ENCODE measurements around the gene GUCY1B1.

The GUCY1B1 gene

DNA sequence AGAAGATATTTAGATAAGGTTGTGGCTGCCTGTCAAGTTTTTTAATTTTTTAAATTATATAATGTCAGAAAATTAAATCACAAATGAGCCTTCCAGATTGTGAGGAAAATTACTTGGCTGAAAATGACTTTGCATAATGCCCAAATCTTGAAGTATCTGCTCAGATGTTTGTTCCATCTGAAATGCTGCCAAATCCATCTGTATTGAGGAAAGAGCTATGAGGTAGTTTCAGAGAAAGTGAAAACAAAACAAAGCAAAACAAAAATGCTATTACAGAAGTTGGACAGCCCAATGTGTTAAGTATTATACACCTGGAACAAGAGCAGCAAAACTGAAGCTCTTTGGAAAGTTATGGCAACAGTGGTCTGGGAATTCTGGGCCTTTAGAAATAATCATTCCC lies 23.3 kb upstream of the GUCY1B1 start:
- Histone ChIP-seq H3K9me3 (no peaks in the 10 kb centered on the region), H3K27me3 (no peaks in the 10 kb centered on the region), H3K4me1 (peaks cover 0 to 5% (median 1%) of the 10 kb centered on the region in 4 donors), H3K27ac (no peak overlapping the region), H3K4me3 (no peak overlapping the region), H3K36me3 (peaks cover 0 to under 1% (median 0%) of the 10 kb centered on the region in 3 donors)
- TF ChIP-seq CTCF (IDR thresholded peaks at IDR 0.05), result no peak
- DNase-seq, result no peak
- intact Hi-C loops (cut with DNase I; ENCODE audit: low total_unique reads), result no loop called here

- Histone ChIP-seq H3K9me3 (no peaks in the 10 kb centered on the region), H3K4me1 (peaks cover 0 to 5% (median 1%) of the 10 kb centered on the region in 4 donors), H3K27me3 (no peaks in the 10 kb centered on the region), H3K27ac (no peak overlapping the region), H3K4me3 (no peak overlapping the region), H3K36me3 (no peaks in the 10 kb centered on the region)
- no peak for DNase-seq
- no peak for TF ChIP-seq CTCF (IDR thresholded peaks at IDR 0.05)
- intact Hi-C loops (cut with DNase I; ENCODE audit: low total_unique reads), result no loop called here
Measured at GRCh38 chr4:155738548-155738947, 20.3 kb upstream of the GUCY1B1 start.

- Histone ChIP-seq H3K36me3 (no peaks in the 10 kb centered on the region), H3K9me3 (no peaks in the 10 kb centered on the region)
Measured at GRCh38 chr4:155741546-155741945, 17.3 kb upstream of the GUCY1B1 start.

GRCh38 chr4:155742310-155743015 lies 16.4 kb upstream of the GUCY1B1 start:
- no peaks in the 10 kb centered on the region for H3K9me3 ChIP-seq
- DNase-seq, result no peak
- peaks cover 0 to 11% (median 0%) of the 10 kb centered on the region in 4 donors for H3K4me1 ChIP-seq
- no peak overlapping the region for H3K4me3 ChIP-seq
- no peaks in the 10 kb centered on the region for H3K27me3 ChIP-seq
- H3K36me3 ChIP-seq, result no peaks in the 10 kb centered on the region
- intact Hi-C loops (cut with DNase I; ENCODE audit: low total_unique reads), result no loop called here
- TF ChIP-seq CTCF (IDR thresholded peaks at IDR 0.05), result no peak
- no peak overlapping the region for H3K27ac ChIP-seq

More at GRCh38 chr4:155741546-155741945, 17.3 kb upstream of the GUCY1B1 start:
- H3K4me3 ChIP-seq, result no peak overlapping the region
- H3K27ac ChIP-seq, result no peak overlapping the region
- peaks cover 0 to 11% (median 0%) of the 10 kb centered on the region in 4 donors for H3K4me1 ChIP-seq
- DNase-seq, result no peak
- TF ChIP-seq CTCF (IDR thresholded peaks at IDR 0.05), result no peak
- intact Hi-C loops (cut with DNase I; ENCODE audit: low total_unique reads), result no loop called here
- H3K27me3 ChIP-seq, result no peaks in the 10 kb centered on the region

GRCh38 chr4:155745984-155746383 lies 12.8 kb upstream of the GUCY1B1 start:
- no peak overlapping the region for H3K27ac ChIP-seq
- no peak for TF ChIP-seq CTCF (IDR thresholded peaks at IDR 0.05)
- no peaks in the 10 kb centered on the region for H3K36me3 ChIP-seq
- peaks cover 0 to 11% (median 0%) of the 10 kb centered on the region in 4 donors for H3K4me1 ChIP-seq
- intact Hi-C loops (cut with DNase I; ENCODE audit: low total_unique reads), result no loop called here
- no peak for DNase-seq
- H3K9me3 ChIP-seq, result no peaks in the 10 kb centered on the region
- H3K4me3 ChIP-seq, result no peak overlapping the region
- H3K27me3 ChIP-seq, result no peaks in the 10 kb centered on the region
